H9 (cell line): ENCODE data around the gene PEPD. TPM values are rescaled to one million over a fixed set of nuclear protein-coding genes. Genes with fewer than 3 reads are reported as not detected.

ENCODE experiments used
- DNase-seq: peaks from one replicate; pipeline ENCODE4 v3.0.0-alpha.2; 2017
- H2AFZ ChIP-seq: one replicate; pipeline ENCODE4 v1.6.1; 2013; ENCODE audit warnings: mild to moderate bottlenecking, low read length, control low read depth, moderate library complexity
- H2AK5ac ChIP-seq: 2 replicates; pipeline ENCODE4 v1.6.1; 2013; ENCODE audit warnings: low read length, control low read depth, mixed read lengths; ENCODE audit not compliant: insufficient read length
- H2BK120ac ChIP-seq: one replicate; pipeline ENCODE4 v1.6.1; 2013; ENCODE audit warnings: low read depth, mild to moderate bottlenecking, low read length, control low read depth, inconsistent platforms; ENCODE audit not compliant: poor library complexity, severe bottlenecking
- H2BK12ac ChIP-seq: 2 replicates; pipeline ENCODE4 v1.6.1; 2013; ENCODE audit warnings: low read length, control low read depth, mixed read lengths, low read depth; ENCODE audit not compliant: insufficient read length
- H2BK15ac ChIP-seq: 2 replicates; pipeline ENCODE4 v1.6.1; 2013; ENCODE audit warnings: low read depth, low read length, control low read depth
- H2BK20ac ChIP-seq: one replicate; pipeline ENCODE4 v1.6.1; 2013; ENCODE audit warnings: low read depth, mild to moderate bottlenecking, low read length, control low read depth, inconsistent platforms; ENCODE audit not compliant: poor library complexity, severe bottlenecking
- H2BK5ac ChIP-seq: 2 replicates; pipeline ENCODE4 v1.6.1; 2013; ENCODE audit warnings: low read length, control low read depth, mixed read lengths; ENCODE audit not compliant: insufficient read length
- H3K14ac ChIP-seq: 2 replicates; pipeline ENCODE4 v1.6.1; 2013; ENCODE audit warnings: low read length, control low read depth; ENCODE audit not compliant: insufficient read depth
- H3K18ac ChIP-seq: 2 replicates; pipeline ENCODE4 v1.6.1; 2013; ENCODE audit warnings: low read depth, mild to moderate bottlenecking, mixed read lengths, low read length, control low read depth; ENCODE audit not compliant: insufficient read length
- H3K23ac ChIP-seq: 2 replicates; pipeline ENCODE4 v1.6.1; 2013; ENCODE audit warnings: low read length, control low read depth, mixed read lengths, low read depth; ENCODE audit not compliant: insufficient read length
- H3K23me2 ChIP-seq: 2 replicates; pipeline ENCODE4 v1.6.1; 2013; ENCODE audit warnings: low read depth, mild to moderate bottlenecking, mixed read lengths, low read length, control low read depth; ENCODE audit not compliant: insufficient read length, poor library complexity, severe bottlenecking
- H3K27ac ChIP-seq: 2 replicates; pipeline ENCODE4 v1.5.1; 2013; ENCODE audit warnings: low read length, control low read depth, mixed read lengths, low read depth; ENCODE audit not compliant: insufficient read length
- H3K27me3 ChIP-seq: 2 replicates; pipeline ENCODE4 v1.6.1; 2013; ENCODE audit warnings: low read length, control low read depth, inconsistent platforms; ENCODE audit not compliant: insufficient read depth
- H3K4ac ChIP-seq: 2 replicates; pipeline ENCODE4 v1.6.1; 2013; ENCODE audit warnings: low read depth, mild to moderate bottlenecking, control low read depth, inconsistent platforms, low read length, moderate library complexity
- H3K4me1 ChIP-seq: 2 replicates; pipeline ENCODE4 v1.6.1; 2013; ENCODE audit warnings: low read length, control low read depth, inconsistent platforms; ENCODE audit not compliant: insufficient read depth
- H3K4me2 ChIP-seq: 2 replicates; pipeline ENCODE4 v1.6.1; 2013; ENCODE audit warnings: low read length, control low read depth, mixed read lengths; ENCODE audit not compliant: insufficient read length, insufficient read depth
- H3K56ac ChIP-seq: 2 replicates; pipeline ENCODE4 v1.6.1; 2013; ENCODE audit warnings: low read depth, mild to moderate bottlenecking, mixed read lengths, low read length, control low read depth; ENCODE audit not compliant: insufficient read length
- H3K79me1 ChIP-seq: 2 replicates; pipeline ENCODE4 v1.6.1; 2013; ENCODE audit warnings: low read depth, mild to moderate bottlenecking, moderate library complexity, low read length, control low read depth, inconsistent platforms; ENCODE audit not compliant: insufficient read depth, poor library complexity, severe bottlenecking
- H3K79me2 ChIP-seq: 2 replicates; pipeline ENCODE4 v1.6.1; 2013; ENCODE audit warnings: low read length, control low read depth, inconsistent platforms; ENCODE audit not compliant: insufficient read depth
- H3K9ac ChIP-seq: 2 replicates; pipeline ENCODE4 v1.6.1; 2013; ENCODE audit warnings: low read length, control low read depth, mixed read lengths; ENCODE audit not compliant: insufficient read length; ENCODE audit errors: extremely low read depth
- H3K9me3 ChIP-seq: one replicate; pipeline ENCODE4 v1.6.1; 2013; ENCODE audit warnings: low read depth, low read length, inconsistent platforms; ENCODE audit not compliant: control insufficient read depth
- H3T11ph ChIP-seq: one replicate; pipeline ENCODE4 v1.6.1; 2013; ENCODE audit warnings: mild to moderate bottlenecking, low read length, control low read depth, inconsistent platforms
- H4K20me1 ChIP-seq: one replicate; pipeline ENCODE4 v1.6.1; 2013; ENCODE audit not compliant: control insufficient read depth, insufficient read length, insufficient read depth
- H4K5ac ChIP-seq: 2 replicates; pipeline ENCODE4 v1.6.1; 2013; ENCODE audit warnings: low read depth, mild to moderate bottlenecking, mixed read lengths, low read length, control low read depth; ENCODE audit not compliant: insufficient read length
- H4K8ac ChIP-seq: replicated peaks from 2 replicates; pipeline ENCODE4 v1.6.1; 2013; ENCODE audit warnings: low read length, control low read depth, mixed read lengths, low read depth; ENCODE audit not compliant: insufficient read length
- H4K91ac ChIP-seq: 2 replicates; pipeline ENCODE4 v1.6.1; 2013; ENCODE audit warnings: low read depth, mild to moderate bottlenecking, moderate library complexity, mixed read lengths, low read length, control low read depth; ENCODE audit not compliant: insufficient read length
- H3K27ac Mint-ChIP-seq, 3 experiments: 2 replicates in 2 of 3; 3 replicates in 1 of 3; pipeline ENCODE4 v1.8.0; 2020 to 2021; ENCODE audit warnings: mixed read lengths in 3 of 3, mild to moderate bottlenecking in 1 of 3, moderate library complexity in 1 of 3
- H3K27me3 Mint-ChIP-seq: 2 replicates; pipeline ENCODE4 v1.8.0; 2021; ENCODE audit warnings: low read depth, mild to moderate bottlenecking, moderate library complexity, mixed read lengths
- H3K36me3 Mint-ChIP-seq, 3 experiments: 2 replicates in 2 of 3; 3 replicates in 1 of 3; pipeline ENCODE4 v1.8.0; 2020 to 2021; ENCODE audit warnings: low read depth in 3 of 3, mixed read lengths in 3 of 3; ENCODE audit not compliant: insufficient read depth in 1 of 3
- H3K4me1 Mint-ChIP-seq, 2 experiments: 2 replicates each; pipeline ENCODE4 v1.8.0; 2020; ENCODE audit warnings: mixed read lengths in 2 of 2
- H3K4me3 Mint-ChIP-seq, 2 experiments: 2 replicates in 1 of 2; 3 replicates in 1 of 2; pipeline ENCODE4 v1.8.0; 2020 to 2021; ENCODE audit warnings: mild to moderate bottlenecking in 2 of 2, mixed read lengths in 2 of 2, moderate library complexity in 1 of 2
- H3K9me3 Mint-ChIP-seq, 2 experiments: 2 replicates in 1 of 2; 3 replicates in 1 of 2; pipeline ENCODE4 v1.8.0; 2020; ENCODE audit warnings: mild to moderate bottlenecking in 2 of 2, mixed read lengths in 2 of 2, moderate library complexity in 1 of 2
- WGBS: extraction: QIAGEN DNeasy Blood & Tissue Kit; methylation state at CpG from one replicate; pipeline ENCODE4 v1.1.7; 2013; ENCODE audit warnings: missing lambda C conversion rate, low lambda C conversion rate, mixed read lengths; ENCODE audit not compliant: insufficient read length; ENCODE audit errors: extremely low coverage; 5-methylcytosine and 5-hydroxymethylcytosine counted together
- total RNA-seq: library from RNA; stranded (reverse); gene quantifications from 2 replicates; pipeline ENCODE4 v1.2.1, GENCODE V29; 2021
- TF ChIP-seq, protein P1 (sequence below): fragments of 200-600 bp; sonication (generic); conservative IDR thresholded peaks from 3 replicates; pipeline ENCODE4 v1.8.0; 2021; ENCODE audit warnings: antibody characterized with exemption, mild to moderate bottlenecking

Gene PEPD
- total RNA-seq, 1 experiment from 2014 or later, result 52.8 TPM

DNA sequence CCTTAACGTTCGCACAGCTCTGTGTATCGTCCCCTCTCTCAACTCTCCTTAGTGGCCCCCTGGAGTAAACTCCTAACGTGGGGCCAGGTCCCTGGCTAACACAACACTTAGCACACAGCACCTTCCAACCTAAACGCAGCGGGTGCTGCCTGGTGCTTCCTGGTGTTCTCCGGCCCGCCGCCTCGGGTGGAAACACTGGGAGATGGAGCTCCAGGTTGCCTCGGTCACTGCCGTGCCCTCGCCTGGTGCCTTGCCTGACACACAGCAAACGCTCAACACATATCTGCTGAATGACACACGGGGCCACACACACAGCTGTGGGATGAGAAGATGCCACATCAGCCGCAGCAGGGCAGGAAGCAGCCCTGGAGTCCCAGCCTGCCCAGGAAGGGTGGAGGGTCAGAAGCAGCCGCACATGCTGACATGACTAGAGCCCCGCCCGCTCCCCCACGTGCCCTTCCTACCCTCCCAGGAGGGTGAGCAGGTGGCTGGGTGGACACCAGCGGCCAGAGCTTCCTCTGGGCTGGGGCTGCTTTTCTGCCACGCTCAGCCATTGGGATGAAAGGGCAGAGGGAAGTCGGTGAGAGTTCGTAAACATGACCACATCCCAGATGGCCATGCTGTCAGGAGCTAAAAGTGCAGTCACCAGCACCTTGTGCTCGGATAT lies 6.6 kb downstream of the PEPD start:
- 0 out of 7 replicates have a peak overlapping the region, but pooled peaks of 1 of the 3 experiments have one; percentile 49 for H3K27ac Mint-ChIP-seq
- H3K4me1 Mint-ChIP-seq, result peaks cover 15 to 22% of the 10 kb centered on the region in 2 experiments
- no peaks in the 10 kb centered on the region for H3K27me3 ChIP-seq
- H3K9me3 Mint-ChIP-seq, result no peaks in the 10 kb centered on the region; a peak in 1 of 5 replicates
- no peak overlapping the region for H3K56ac ChIP-seq
- no peak overlapping the region for H2BK5ac ChIP-seq
- DNase-seq, result no peak
- H3K9me3 ChIP-seq, result no peaks in the 10 kb centered on the region
- H3K23ac ChIP-seq, result no peak overlapping the region
- H2BK15ac ChIP-seq, result no peak overlapping the region
- no peak overlapping the region for H4K91ac ChIP-seq
- H3K23me2 ChIP-seq, result no peaks in the 10 kb centered on the region
- no peak overlapping the region for H4K5ac ChIP-seq
- H3K14ac ChIP-seq, result no peak overlapping the region; the same call in 1 of the 2 replicates
- H3K9ac ChIP-seq, result no peak overlapping the region
- no peak overlapping the region for H3K4ac ChIP-seq
- H3K4me3 Mint-ChIP-seq, result no peak overlapping the region; a peak in 1 of 5 replicates
- H4K20me1 ChIP-seq, result no peaks in the 10 kb centered on the region
- no peak overlapping the region for H3K4me2 ChIP-seq
- peaks cover 2% of the 10 kb centered on the region; the same call in 1 of the 2 replicates for H3K79me2 ChIP-seq
- no peaks in the 10 kb centered on the region for H3K27me3 Mint-ChIP-seq
- TF ChIP-seq, protein P1, sequence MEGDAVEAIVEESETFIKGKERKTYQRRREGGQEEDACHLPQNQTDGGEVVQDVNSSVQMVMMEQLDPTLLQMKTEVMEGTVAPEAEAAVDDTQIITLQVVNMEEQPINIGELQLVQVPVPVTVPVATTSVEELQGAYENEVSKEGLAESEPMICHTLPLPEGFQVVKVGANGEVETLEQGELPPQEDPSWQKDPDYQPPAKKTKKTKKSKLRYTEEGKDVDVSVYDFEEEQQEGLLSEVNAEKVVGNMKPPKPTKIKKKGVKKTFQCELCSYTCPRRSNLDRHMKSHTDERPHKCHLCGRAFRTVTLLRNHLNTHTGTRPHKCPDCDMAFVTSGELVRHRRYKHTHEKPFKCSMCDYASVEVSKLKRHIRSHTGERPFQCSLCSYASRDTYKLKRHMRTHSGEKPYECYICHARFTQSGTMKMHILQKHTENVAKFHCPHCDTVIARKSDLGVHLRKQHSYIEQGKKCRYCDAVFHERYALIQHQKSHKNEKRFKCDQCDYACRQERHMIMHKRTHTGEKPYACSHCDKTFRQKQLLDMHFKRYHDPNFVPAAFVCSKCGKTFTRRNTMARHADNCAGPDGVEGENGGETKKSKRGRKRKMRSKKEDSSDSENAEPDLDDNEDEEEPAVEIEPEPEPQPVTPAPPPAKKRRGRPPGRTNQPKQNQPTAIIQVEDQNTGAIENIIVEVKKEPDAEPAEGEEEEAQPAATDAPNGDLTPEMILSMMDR, result no peak
- H3T11ph ChIP-seq, result no peak overlapping the region
- no peak overlapping the region for H3K18ac ChIP-seq
- peaks cover 0 to 2% (median 0%) of the 10 kb centered on the region in 3 experiments; a peak in 2 of 7 replicates for H3K36me3 Mint-ChIP-seq
- peaks cover 10% of the 10 kb centered on the region for H3K79me1 ChIP-seq
- no peak overlapping the region for H2BK20ac ChIP-seq
- H3K27ac ChIP-seq, result no peak overlapping the region
- H3K4me1 ChIP-seq, result no peaks in the 10 kb centered on the region; the same call in 1 of the 2 replicates
- H2BK12ac ChIP-seq, result no peak overlapping the region
- H4K8ac ChIP-seq, result no peak overlapping the region
- H2AK5ac ChIP-seq, result no peak overlapping the region
- no peak overlapping the region for H2AFZ ChIP-seq
- no CpG with 5 or more reads among the region's 25 CpGs for WGBS
- H2BK120ac ChIP-seq, result no peak overlapping the region
